Panc1 (cell line): ENCODE results near the gene ACTRT2.

Experiments
- POLR2AphosphoS5 ChIP-seq: IDR thresholded peaks from 2 replicates; pipeline ENCODE4 v1.6.1; 2012; ENCODE audit warnings: mild to moderate bottlenecking, low read depth, low read length, moderate library complexity
- SIN3A ChIP-seq: IDR thresholded peaks from 2 replicates; pipeline ENCODE4 v1.6.1; 2012; ENCODE audit warnings: low read depth, mild to moderate bottlenecking, low read length, moderate library complexity, borderline replicate concordance; ENCODE audit not compliant: insufficient read depth
- TF ChIP-seq, protein P1 (sequence below): fragments of 450-650 bp; IDR thresholded peaks from 2 replicates; pipeline ENCODE4 v1.5.1; 2017; ENCODE audit warnings: mild to moderate bottlenecking
- TF ChIP-seq, protein P2 (sequence below), 2 experiments: IDR thresholded peaks; 2 replicates each; pipeline ENCODE4 v1.6.1; 2011 to 2012; ENCODE audit warnings: low read depth in 2 of 2, control low read depth in 1 of 2, low read length in 1 of 2, mild to moderate bottlenecking in 1 of 2, moderate library complexity in 1 of 2; ENCODE audit not compliant: insufficient read depth in 1 of 2

- TF ChIP-seq, protein P1, sequence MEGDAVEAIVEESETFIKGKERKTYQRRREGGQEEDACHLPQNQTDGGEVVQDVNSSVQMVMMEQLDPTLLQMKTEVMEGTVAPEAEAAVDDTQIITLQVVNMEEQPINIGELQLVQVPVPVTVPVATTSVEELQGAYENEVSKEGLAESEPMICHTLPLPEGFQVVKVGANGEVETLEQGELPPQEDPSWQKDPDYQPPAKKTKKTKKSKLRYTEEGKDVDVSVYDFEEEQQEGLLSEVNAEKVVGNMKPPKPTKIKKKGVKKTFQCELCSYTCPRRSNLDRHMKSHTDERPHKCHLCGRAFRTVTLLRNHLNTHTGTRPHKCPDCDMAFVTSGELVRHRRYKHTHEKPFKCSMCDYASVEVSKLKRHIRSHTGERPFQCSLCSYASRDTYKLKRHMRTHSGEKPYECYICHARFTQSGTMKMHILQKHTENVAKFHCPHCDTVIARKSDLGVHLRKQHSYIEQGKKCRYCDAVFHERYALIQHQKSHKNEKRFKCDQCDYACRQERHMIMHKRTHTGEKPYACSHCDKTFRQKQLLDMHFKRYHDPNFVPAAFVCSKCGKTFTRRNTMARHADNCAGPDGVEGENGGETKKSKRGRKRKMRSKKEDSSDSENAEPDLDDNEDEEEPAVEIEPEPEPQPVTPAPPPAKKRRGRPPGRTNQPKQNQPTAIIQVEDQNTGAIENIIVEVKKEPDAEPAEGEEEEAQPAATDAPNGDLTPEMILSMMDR, result no peak
- TF ChIP-seq, protein P2, sequence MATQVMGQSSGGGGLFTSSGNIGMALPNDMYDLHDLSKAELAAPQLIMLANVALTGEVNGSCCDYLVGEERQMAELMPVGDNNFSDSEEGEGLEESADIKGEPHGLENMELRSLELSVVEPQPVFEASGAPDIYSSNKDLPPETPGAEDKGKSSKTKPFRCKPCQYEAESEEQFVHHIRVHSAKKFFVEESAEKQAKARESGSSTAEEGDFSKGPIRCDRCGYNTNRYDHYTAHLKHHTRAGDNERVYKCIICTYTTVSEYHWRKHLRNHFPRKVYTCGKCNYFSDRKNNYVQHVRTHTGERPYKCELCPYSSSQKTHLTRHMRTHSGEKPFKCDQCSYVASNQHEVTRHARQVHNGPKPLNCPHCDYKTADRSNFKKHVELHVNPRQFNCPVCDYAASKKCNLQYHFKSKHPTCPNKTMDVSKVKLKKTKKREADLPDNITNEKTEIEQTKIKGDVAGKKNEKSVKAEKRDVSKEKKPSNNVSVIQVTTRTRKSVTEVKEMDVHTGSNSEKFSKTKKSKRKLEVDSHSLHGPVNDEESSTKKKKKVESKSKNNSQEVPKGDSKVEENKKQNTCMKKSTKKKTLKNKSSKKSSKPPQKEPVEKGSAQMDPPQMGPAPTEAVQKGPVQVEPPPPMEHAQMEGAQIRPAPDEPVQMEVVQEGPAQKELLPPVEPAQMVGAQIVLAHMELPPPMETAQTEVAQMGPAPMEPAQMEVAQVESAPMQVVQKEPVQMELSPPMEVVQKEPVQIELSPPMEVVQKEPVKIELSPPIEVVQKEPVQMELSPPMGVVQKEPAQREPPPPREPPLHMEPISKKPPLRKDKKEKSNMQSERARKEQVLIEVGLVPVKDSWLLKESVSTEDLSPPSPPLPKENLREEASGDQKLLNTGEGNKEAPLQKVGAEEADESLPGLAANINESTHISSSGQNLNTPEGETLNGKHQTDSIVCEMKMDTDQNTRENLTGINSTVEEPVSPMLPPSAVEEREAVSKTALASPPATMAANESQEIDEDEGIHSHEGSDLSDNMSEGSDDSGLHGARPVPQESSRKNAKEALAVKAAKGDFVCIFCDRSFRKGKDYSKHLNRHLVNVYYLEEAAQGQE (IDR thresholded peaks at IDR 0.05; ENCODE audit: insufficient read depth in 1 of 2, low read depth in 2 of 2, low read length in 1 of 2), result no peak
- no peak for TF ChIP-seq POLR2AphosphoS5
- no peak for TF ChIP-seq SIN3A
Observed at GRCh38 chr1:3055051-3055450, 33.8 kb downstream of the ACTRT2 start.
